Caco-2 (cell line): ENCODE measurements around the gene CDK11B. TPM values are rescaled to one million over a fixed set of nuclear protein-coding genes. Genes with fewer than 3 reads are reported as not detected.

Experiments
- BruUV-seq: library from RNA; stranded (reverse); fragments of 400-500 nt; replicated peaks from 2 replicates; lab custom pipeline; 2021; lab: Mats Ljungman, UMichigan
- CTCF ChIA-PET: fragments of 300-600 bp; sonication (Branson Sonifier 250); formaldehyde crosslinking; loops from one replicate; lab custom pipeline; 2022; ENCODE audit warnings: antibody characterized with exemption; lab: Charles Lee
- POLR2A ChIA-PET: fragments of 300-600 bp; sonication (Branson Sonifier 250); formaldehyde crosslinking; loops from one replicate; lab custom pipeline; 2022; ENCODE audit warnings: antibody characterized with exemption; lab: Charles Lee
- DNase-seq, 2 experiments: peaks; one replicate each; pipeline versions ENCODE4 v3.0.0 to v3.0.0-alpha.2; 2020 to 2022
- H3K27me3 ChIP-seq: replicated peaks from 2 replicates; pipeline ENCODE4 v1.6.0; 2011; ENCODE audit warnings: low read length; ENCODE audit not compliant: control insufficient read depth, insufficient read depth
- H3K36me3 ChIP-seq: 2 replicates; pipeline ENCODE4 v1.5.1; 2011; ENCODE audit warnings: low read length; ENCODE audit not compliant: control insufficient read depth, insufficient read depth
- H3K4me1 ChIP-seq: fragments of 250-450 bp; sonication (Bioruptor Pico); 2 replicates; pipeline ENCODE4 v1.5.1; 2020; ENCODE audit warnings: mild to moderate bottlenecking
- H3K4me3 ChIP-seq: 2 replicates; pipeline ENCODE4 v1.5.1; 2011; ENCODE audit warnings: low read depth, mild to moderate bottlenecking, control low read depth, low read length
- H3K9me3 ChIP-seq: fragments of 250-450 bp; sonication (Bioruptor Pico); 2 replicates; pipeline ENCODE4 v1.5.1; 2020; ENCODE audit warnings: mild to moderate bottlenecking, moderate library complexity
- H3K27ac Mint-ChIP-seq: one replicate; pipeline ENCODE4 v1.8.0; 2022; ENCODE audit warnings: mixed read lengths; ENCODE audit not compliant: unreplicated experiment
- H3K27me3 Mint-ChIP-seq: one replicate; pipeline ENCODE4 v1.8.0; 2022; ENCODE audit warnings: mixed read lengths; ENCODE audit not compliant: insufficient read depth, unreplicated experiment
- H3K36me3 Mint-ChIP-seq: one replicate; pipeline ENCODE4 v1.8.0; 2022; ENCODE audit warnings: mild to moderate bottlenecking, mixed read lengths; ENCODE audit not compliant: insufficient read depth, unreplicated experiment
- H3K4me1 Mint-ChIP-seq: one replicate; pipeline ENCODE4 v1.8.0; 2022; ENCODE audit warnings: low read depth, mixed read lengths; ENCODE audit not compliant: unreplicated experiment
- H3K4me3 Mint-ChIP-seq: one replicate; pipeline ENCODE4 v1.8.0; 2022; ENCODE audit warnings: mild to moderate bottlenecking, moderate library complexity, mixed read lengths; ENCODE audit not compliant: unreplicated experiment
- H3K9me3 Mint-ChIP-seq: one replicate; pipeline ENCODE4 v1.8.0; 2022; ENCODE audit warnings: mixed read lengths; ENCODE audit not compliant: unreplicated experiment
- intact Hi-C: fragments of 100-400 bp; cut with micrococcal nuclease; formaldehyde crosslinking; loops from one replicate; pipeline ENCODE4 v1.10.0; 2022; ENCODE audit not compliant: unreplicated experiment
- total RNA-seq: library from RNA; stranded (reverse); gene quantifications from 2 replicates; pipeline ENCODE4 v1.2.3, GENCODE V29; 2022
- TF ChIP-seq, protein P1 (sequence below), 2 experiments: fragments of 200-600 bp in 1 of 2; IDR thresholded peaks; 1 replicate in 1 of 2; 2 replicates in 1 of 2; pipeline versions ENCODE4 v1.5.1 to v1.8.0; 2011 to 2022; ENCODE audit warnings: antibody characterized with exemption in 1 of 2, control low read depth in 1 of 2, inconsistent platforms in 1 of 2, low read depth in 1 of 2, low read length in 1 of 2, mild to moderate bottlenecking in 1 of 2, moderate library complexity in 1 of 2; ENCODE audit not compliant: insufficient read depth in 1 of 2, severe bottlenecking in 1 of 2, unreplicated experiment in 1 of 2

Gene CDK11B
- total RNA-seq, 1 experiment from 2014 or later, result 30.2 TPM

DNA sequence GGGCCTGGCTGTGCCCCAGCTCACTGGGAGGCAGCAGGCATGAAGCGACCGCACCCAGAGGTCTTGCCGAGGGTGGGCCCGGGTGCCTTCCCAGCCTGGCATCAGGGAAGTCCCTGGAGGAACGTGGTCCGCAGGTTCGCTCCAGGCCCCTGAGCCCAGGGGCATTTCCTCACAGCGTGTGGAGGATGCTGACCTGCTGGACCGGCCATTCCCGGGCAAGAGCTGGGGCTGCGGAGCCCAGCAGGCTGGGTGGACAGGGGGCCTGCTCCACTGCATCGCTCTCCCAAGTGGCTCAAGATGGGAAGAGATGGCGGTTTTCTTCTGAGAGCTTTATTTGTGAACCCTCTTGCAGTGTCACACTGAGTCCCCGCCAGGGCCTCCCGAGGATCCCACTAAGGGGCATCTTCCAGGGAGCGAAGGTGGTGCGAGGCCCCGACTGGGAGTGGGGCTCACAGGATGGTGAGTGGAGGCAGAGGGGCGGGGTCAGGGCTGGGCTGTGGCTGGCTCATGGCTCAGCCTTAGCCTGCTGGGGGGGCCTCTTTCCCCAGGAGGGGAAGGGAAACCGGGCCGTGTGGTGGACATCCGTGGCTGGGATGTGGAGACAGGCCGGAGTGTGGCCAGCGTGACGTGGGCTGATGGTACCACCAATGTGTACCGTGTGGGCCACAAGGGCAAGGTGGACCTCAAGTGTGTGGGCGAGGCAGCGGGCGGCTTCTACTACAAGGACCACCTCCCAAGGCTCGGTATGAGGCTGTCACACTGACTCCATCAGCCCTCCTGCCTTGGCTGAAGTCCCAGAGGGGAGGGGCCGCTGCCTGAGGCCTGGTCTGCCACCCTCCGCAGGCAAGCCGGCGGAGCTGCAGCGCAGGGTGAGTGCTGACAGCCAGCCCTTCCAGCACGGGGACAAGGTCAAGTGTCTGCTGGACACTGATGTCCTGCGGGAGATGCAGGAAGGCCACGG is 34.1 kb downstream of the CDK11B start:
- H3K36me3 ChIP-seq, result no peaks in the 10 kb centered on the region
- no peaks in the 10 kb centered on the region for H3K4me1 Mint-ChIP-seq
- H3K4me3 Mint-ChIP-seq, result no peak overlapping the region
- BruUV-seq, result no TSS peak
- no peak overlapping the region for H3K4me3 ChIP-seq
- intact Hi-C loops, result no loop called here
- no peaks in the 10 kb centered on the region for H3K9me3 Mint-ChIP-seq
- CTCF ChIA-PET, result no interaction called here
- TF ChIP-seq, protein P1, sequence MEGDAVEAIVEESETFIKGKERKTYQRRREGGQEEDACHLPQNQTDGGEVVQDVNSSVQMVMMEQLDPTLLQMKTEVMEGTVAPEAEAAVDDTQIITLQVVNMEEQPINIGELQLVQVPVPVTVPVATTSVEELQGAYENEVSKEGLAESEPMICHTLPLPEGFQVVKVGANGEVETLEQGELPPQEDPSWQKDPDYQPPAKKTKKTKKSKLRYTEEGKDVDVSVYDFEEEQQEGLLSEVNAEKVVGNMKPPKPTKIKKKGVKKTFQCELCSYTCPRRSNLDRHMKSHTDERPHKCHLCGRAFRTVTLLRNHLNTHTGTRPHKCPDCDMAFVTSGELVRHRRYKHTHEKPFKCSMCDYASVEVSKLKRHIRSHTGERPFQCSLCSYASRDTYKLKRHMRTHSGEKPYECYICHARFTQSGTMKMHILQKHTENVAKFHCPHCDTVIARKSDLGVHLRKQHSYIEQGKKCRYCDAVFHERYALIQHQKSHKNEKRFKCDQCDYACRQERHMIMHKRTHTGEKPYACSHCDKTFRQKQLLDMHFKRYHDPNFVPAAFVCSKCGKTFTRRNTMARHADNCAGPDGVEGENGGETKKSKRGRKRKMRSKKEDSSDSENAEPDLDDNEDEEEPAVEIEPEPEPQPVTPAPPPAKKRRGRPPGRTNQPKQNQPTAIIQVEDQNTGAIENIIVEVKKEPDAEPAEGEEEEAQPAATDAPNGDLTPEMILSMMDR (IDR thresholded peaks at IDR 0.05; ENCODE audit: insufficient read depth in 1 of 2, low read depth in 1 of 2, low read length in 1 of 2, severe bottlenecking in 1 of 2, unreplicated experiment in 1 of 2), result no peak
- no peak for DNase-seq
- no peaks in the 10 kb centered on the region for H3K4me1 ChIP-seq
- POLR2A ChIA-PET, result no interaction called here
- H3K27ac Mint-ChIP-seq, result no peak overlapping the region
- peaks cover 7% of the 10 kb centered on the region for H3K36me3 Mint-ChIP-seq
- no peaks in the 10 kb centered on the region for H3K27me3 ChIP-seq
- no peaks in the 10 kb centered on the region for H3K27me3 Mint-ChIP-seq
- no peaks in the 10 kb centered on the region for H3K9me3 ChIP-seq

DNA sequence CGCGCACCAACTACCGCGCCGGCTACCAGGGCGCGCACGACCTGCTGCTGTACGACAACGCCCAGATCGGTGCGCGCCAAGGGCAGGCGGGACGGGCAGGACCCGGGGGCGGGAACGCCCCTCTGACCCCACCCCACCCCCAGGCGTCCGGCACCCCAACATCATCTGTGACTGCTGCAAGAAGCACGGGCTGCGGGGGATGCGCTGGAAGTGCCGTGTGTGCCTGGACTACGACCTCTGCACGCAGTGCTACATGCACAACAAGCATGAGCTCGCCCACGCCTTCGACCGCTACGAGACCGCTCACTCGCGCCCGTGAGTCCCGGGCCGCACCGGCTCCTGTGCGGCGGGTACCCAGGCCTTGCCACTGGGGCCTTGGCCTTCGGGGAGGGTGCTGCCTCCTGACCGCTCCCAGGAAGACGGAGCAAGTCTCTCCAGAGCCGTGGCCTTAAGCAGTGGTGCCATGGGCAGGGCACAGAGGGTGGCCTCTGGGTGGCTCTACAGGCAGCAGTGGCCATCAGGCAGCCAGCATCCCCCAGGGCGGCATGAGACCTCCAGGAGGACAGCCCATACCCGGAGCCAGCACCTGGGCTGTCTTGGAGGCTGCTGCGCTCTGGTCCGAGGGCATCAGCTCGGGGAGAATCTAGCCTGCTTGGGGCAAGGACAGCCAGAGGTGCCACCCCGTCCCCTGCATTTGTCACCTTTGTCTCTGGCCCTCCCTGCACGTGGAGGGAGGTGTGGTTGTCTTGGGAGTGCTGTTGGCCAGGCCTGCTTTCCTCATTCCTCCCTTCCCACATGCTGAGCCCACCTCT is 35.0 kb downstream of the CDK11B start:
- Histone ChIP-seq H3K4me1 (no peaks in the 10 kb centered on the region), H3K27me3 (no peaks in the 10 kb centered on the region), H3K36me3 (no peaks in the 10 kb centered on the region), H3K4me3 (no peak overlapping the region), H3K9me3 (no peaks in the 10 kb centered on the region)
- no peaks in the 10 kb centered on the region for H3K4me1 Mint-ChIP-seq
- H3K36me3 Mint-ChIP-seq, result peaks cover 10% of the 10 kb centered on the region
- TF ChIP-seq, protein P1 (IDR thresholded peaks at IDR 0.05; ENCODE audit: insufficient read depth in 1 of 2, low read depth in 1 of 2, low read length in 1 of 2, severe bottlenecking in 1 of 2, unreplicated experiment in 1 of 2), result no peak
- ChIA-PET POLR2A (no interaction called here), CTCF (no interaction called here)
- no TSS peak for BruUV-seq
- no peaks in the 10 kb centered on the region for H3K27me3 Mint-ChIP-seq
- no peak overlapping the region for H3K27ac Mint-ChIP-seq
- H3K9me3 Mint-ChIP-seq, result no peaks in the 10 kb centered on the region
- no peak overlapping the region for H3K4me3 Mint-ChIP-seq
- DNase-seq, result no peak
- intact Hi-C loops, result no loop called here

DNA sequence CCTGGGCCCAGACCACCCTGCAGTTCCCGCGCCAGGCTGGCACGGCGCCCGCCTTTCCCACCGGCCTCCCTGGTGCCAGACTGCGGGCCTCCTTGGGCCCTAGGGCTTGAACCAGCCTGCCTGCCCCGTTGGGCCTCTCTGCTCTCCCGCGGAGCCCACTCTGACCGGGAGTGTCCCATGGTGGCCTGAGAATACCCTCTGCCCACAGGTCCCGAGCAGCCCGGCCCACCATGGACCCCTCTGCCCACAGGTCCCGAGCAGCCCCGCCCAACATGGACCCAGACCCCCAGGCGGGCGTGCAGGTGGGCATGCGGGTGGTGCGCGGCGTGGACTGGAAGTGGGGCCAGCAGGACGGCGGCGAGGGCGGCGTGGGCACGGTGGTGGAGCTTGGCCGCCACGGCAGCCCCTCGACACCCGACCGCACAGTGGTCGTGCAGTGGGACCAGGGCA is 35.6 kb downstream of the CDK11B start:
- no peaks in the 10 kb centered on the region for H3K36me3 ChIP-seq
- intact Hi-C loops, result no loop called here
- H3K9me3 ChIP-seq, result no peaks in the 10 kb centered on the region
- Mint-ChIP-seq H3K36me3 (peaks cover 13% of the 10 kb centered on the region), H3K27me3 (no peaks in the 10 kb centered on the region), H3K4me3 (no peak overlapping the region), H3K4me1 (no peaks in the 10 kb centered on the region), H3K9me3 (no peaks in the 10 kb centered on the region), H3K27ac (no peak overlapping the region)
- DNase-seq, result no peak
- TF ChIP-seq, protein P1 (IDR thresholded peaks at IDR 0.05; ENCODE audit: insufficient read depth in 1 of 2, low read depth in 1 of 2, low read length in 1 of 2, severe bottlenecking in 1 of 2, unreplicated experiment in 1 of 2), result no peak
- POLR2A ChIA-PET, result no interaction called here
- H3K4me3 ChIP-seq, result no peak overlapping the region
- no peaks in the 10 kb centered on the region for H3K4me1 ChIP-seq
- BruUV-seq, result no TSS peak
- H3K27me3 ChIP-seq, result no peaks in the 10 kb centered on the region
- CTCF ChIA-PET, result no interaction called here
